GM21381 (cell line): ENCODE data around the gene ZBTB20.

Experiments used
- ATAC-seq: cut with Tn5 transposase; IDR thresholded peaks from one replicate; pipeline ENCODE4 v1.9.1; 2021; ENCODE audit warnings: mild to moderate bottlenecking, moderate library complexity; ENCODE audit not compliant: unreplicated experiment

Gene ZBTB20

GRCh38 chr3:114597012-114597411 lies 550.1 kb downstream of the ZBTB20 start:
- ATAC-seq: no peak

- ATAC-seq: no peak
Observed at GRCh38 chr3:114596147-114596546, 550.9 kb downstream of the ZBTB20 start.

- ATAC-seq: no peak
Observed at GRCh38 chr3:114595522-114596028, 551.5 kb downstream of the ZBTB20 start.

GRCh38 chr3:114590309-114591047 lies 556.6 kb downstream of the ZBTB20 start:
- no peak for ATAC-seq

GRCh38 chr3:114587986-114588385 lies 559.1 kb downstream of the ZBTB20 start:
- no peak for ATAC-seq

GRCh38 chr3:114586119-114586518 lies 561.0 kb downstream of the ZBTB20 start:
- ATAC-seq: no peak

- ATAC-seq: no peak
Observed at GRCh38 chr3:114585687-114586086, 561.4 kb downstream of the ZBTB20 start.

GRCh38 chr3:114584734-114585371 lies 562.2 kb downstream of the ZBTB20 start:
- no peak for ATAC-seq

- peak; percentile 85 for ATAC-seq
Observed at GRCh38 chr3:114582929-114583328, 564.2 kb downstream of the ZBTB20 start.

GRCh38 chr3:114572364-114573062 lies 574.6 kb downstream of the ZBTB20 start:
- no peak for ATAC-seq

- no peak for ATAC-seq
Observed at GRCh38 chr3:114571363-114571762, 575.7 kb downstream of the ZBTB20 start.

- ATAC-seq: no peak
Observed at GRCh38 chr3:114569186-114569585, 577.9 kb downstream of the ZBTB20 start.

- no peak for ATAC-seq
Observed at GRCh38 chr3:114567771-114568170, 579.3 kb downstream of the ZBTB20 start.

- ATAC-seq: no peak
Observed at GRCh38 chr3:114566767-114567166, 580.3 kb downstream of the ZBTB20 start.

GRCh38 chr3:114566162-114566755 lies 580.8 kb downstream of the ZBTB20 start:
- ATAC-seq: peak; percentile 87

GRCh38 chr3:114565216-114565615 lies 581.9 kb downstream of the ZBTB20 start:
- ATAC-seq: no peak

GRCh38 chr3:114563720-114564119 lies 583.4 kb downstream of the ZBTB20 start:
- no peak for ATAC-seq

- ATAC-seq: no peak
Observed at GRCh38 chr3:114562557-114562956, 584.5 kb downstream of the ZBTB20 start.

- ATAC-seq: no peak
Observed at GRCh38 chr3:114558271-114558670, 588.8 kb downstream of the ZBTB20 start.

GRCh38 chr3:114557791-114558190 lies 589.3 kb downstream of the ZBTB20 start:
- no peak for ATAC-seq

- no peak for ATAC-seq
Observed at GRCh38 chr3:114556657-114557213, 590.4 kb downstream of the ZBTB20 start.
